Neural progenitor cell (in vitro differentiated cells): ENCODE measurements around the gene UROC1. TPM values are rescaled to one million over a fixed set of nuclear protein-coding genes. Genes with fewer than 3 reads are reported as not detected.

Experiments used
- DNase-seq: peaks from one replicate; pipeline ENCODE4 v3.0.0-alpha.2; 2016; ENCODE audit warnings: low spot score
- H2AFZ ChIP-seq: fragments of 200-600 bp; sonication (generic); replicated peaks from 2 replicates; pipeline ENCODE4 v1.6.1; 2016; ENCODE audit warnings: antibody characterized with exemption
- H3F3A ChIP-seq: fragments of 200-600 bp; sonication (generic); 2 replicates; pipeline ENCODE4 v1.6.1; 2016; ENCODE audit warnings: antibody characterized with exemption, low read depth
- H3K27ac ChIP-seq: fragments of 200-600 bp; sonication (generic); 2 replicates; pipeline ENCODE4 v1.5.1; 2016; ENCODE audit warnings: mild to moderate bottlenecking
- H3K27me3 ChIP-seq: fragments of 200-600 bp; sonication (generic); 2 replicates; pipeline ENCODE4 v1.6.1; 2016; ENCODE audit warnings: mild to moderate bottlenecking, moderate library complexity
- H3K36me3 ChIP-seq: fragments of 200-600 bp; sonication (generic); 2 replicates; pipeline ENCODE4 v1.5.1; 2016
- H3K4me1 ChIP-seq: fragments of 200-600 bp; sonication (generic); 2 replicates; pipeline ENCODE4 v1.6.1; 2016; ENCODE audit warnings: mixed run types
- H3K4me2 ChIP-seq: fragments of 200-600 bp; sonication (generic); 2 replicates; pipeline ENCODE4 v1.6.1; 2016
- H3K4me3 ChIP-seq: fragments of 200-600 bp; sonication (generic); 2 replicates; pipeline ENCODE4 v1.5.1; 2016
- H3K79me2 ChIP-seq: fragments of 200-600 bp; sonication (generic); 2 replicates; pipeline ENCODE4 v1.6.1; 2016; ENCODE audit warnings: low read depth
- H3K9ac ChIP-seq: fragments of 200-600 bp; sonication (generic); 2 replicates; pipeline ENCODE4 v1.6.1; 2016
- H3K9me3 ChIP-seq: fragments of 200-600 bp; sonication (generic); 2 replicates; pipeline ENCODE4 v1.5.1; 2016; ENCODE audit warnings: low read depth
- H4K20me1 ChIP-seq: fragments of 200-600 bp; sonication (generic); 2 replicates; pipeline ENCODE4 v1.6.1; 2016; ENCODE audit warnings: low read depth
- H3K27ac Mint-ChIP-seq: 3 replicates; pipeline ENCODE4 v1.8.0; 2021; ENCODE audit warnings: mixed read lengths
- H3K27me3 Mint-ChIP-seq: 2 replicates; pipeline ENCODE4 v1.8.0; 2022; ENCODE audit warnings: low read depth, mild to moderate bottlenecking, inconsistent platforms, moderate library complexity, mixed read lengths; ENCODE audit not compliant: insufficient read depth
- H3K36me3 Mint-ChIP-seq: 3 replicates; pipeline ENCODE4 v1.8.0; 2021; ENCODE audit warnings: mixed read lengths
- H3K4me1 Mint-ChIP-seq: 3 replicates; pipeline ENCODE4 v1.8.0; 2021; ENCODE audit warnings: mixed read lengths
- H3K4me3 Mint-ChIP-seq: 3 replicates; pipeline ENCODE4 v1.8.0; 2021; ENCODE audit warnings: mild to moderate bottlenecking, moderate library complexity, mixed read lengths
- H3K9me3 Mint-ChIP-seq: 3 replicates; pipeline ENCODE4 v1.8.0; 2020; ENCODE audit warnings: mixed read lengths
- EZH2 ChIP-seq: fragments of 200-600 bp; sonication (generic); IDR thresholded peaks from 2 replicates; pipeline ENCODE4 v1.6.1; 2017; ENCODE audit warnings: antibody characterized with exemption, mild to moderate bottlenecking, moderate library complexity
- EZH2phosphoT487 ChIP-seq: fragments of 200-600 bp; sonication (generic); IDR thresholded peaks from 2 replicates; pipeline ENCODE4 v1.6.1; 2017; ENCODE audit warnings: antibody characterized with exemption
- total RNA-seq: library from RNA; depleted of rRNA; stranded (reverse); fragments of >200 nt; gene quantifications from 2 replicates; pipeline ENCODE4 v1.2.3, GENCODE V29; 2015; ENCODE audit warnings: low replicate concordance
- TF ChIP-seq, protein P1 (sequence below): fragments of 200-600 bp; sonication (generic); IDR thresholded peaks from 2 replicates; pipeline ENCODE4 v1.5.1; 2017; ENCODE audit warnings: antibody characterized with exemption, mild to moderate bottlenecking

The UROC1 gene
- total RNA-seq, 1 donor from 2014 or later = not detected

DNA sequence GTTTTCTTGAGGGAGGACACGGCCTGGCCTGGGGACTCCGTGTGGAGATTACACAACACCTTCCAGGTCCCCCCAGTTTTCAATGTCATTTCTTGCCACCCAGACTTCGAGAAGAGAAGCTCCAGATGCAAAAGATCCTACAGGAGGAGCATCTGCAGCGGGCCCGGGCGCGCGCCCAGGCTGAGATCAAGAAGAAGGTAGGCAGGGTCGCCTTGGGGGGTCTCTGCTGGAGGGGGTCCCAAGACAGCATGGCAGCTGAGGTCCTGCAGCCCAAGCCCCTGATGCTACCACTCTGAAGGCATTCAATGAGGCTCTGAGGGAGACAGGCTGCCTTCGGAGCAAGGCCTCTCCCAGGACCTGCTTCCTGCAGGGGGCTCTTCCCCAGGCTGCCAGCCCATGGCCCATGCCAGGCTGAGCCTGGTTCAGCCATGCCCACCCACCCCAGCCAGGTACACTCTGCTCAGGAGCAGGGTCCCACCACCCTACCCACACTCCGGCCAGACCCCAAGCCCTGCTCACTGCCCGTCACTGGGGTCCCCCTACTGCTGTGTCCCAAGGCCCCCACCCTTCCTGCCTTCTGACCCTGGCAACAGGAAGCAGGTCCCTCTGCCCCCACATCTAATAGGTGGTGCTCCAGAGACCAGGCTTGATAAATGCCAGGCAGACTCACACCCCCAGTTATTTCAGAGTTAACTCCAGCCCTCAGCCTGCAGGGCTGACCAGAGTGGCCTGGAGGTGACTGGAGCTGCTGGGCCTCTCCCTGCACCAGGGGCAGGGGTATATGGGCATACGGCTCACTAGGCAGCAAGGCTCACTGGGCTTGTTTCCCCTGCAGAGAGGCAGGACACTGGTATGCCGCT is 81.9 kb downstream of the UROC1 start:
- Histone ChIP-seq H3K36me3 (no peaks in the 10 kb centered on the region), H3K27me3 (no peaks in the 10 kb centered on the region), H3K9ac (no peak overlapping the region), H3F3A (no peaks in the 10 kb centered on the region), H3K9me3 (no peaks in the 10 kb centered on the region), H3K4me3 (no peak overlapping the region), H4K20me1 (no peaks in the 10 kb centered on the region), H3K4me1 (peaks cover 9% of the 10 kb centered on the region), H3K79me2 (no peaks in the 10 kb centered on the region), H3K4me2 (no peak overlapping the region), H2AFZ (no peak overlapping the region), H3K27ac (no peak overlapping the region)
- H3K27me3 Mint-ChIP-seq = peaks cover 6% of the 10 kb centered on the region
- H3K9me3 Mint-ChIP-seq = no peaks in the 10 kb centered on the region
- peak overlapping the region; percentile 74 for H3K27ac Mint-ChIP-seq
- H3K36me3 Mint-ChIP-seq = peaks cover 10% of the 10 kb centered on the region
- TF ChIP-seq EZH2 (no peak), EZH2phosphoT487 (no peak)
- TF ChIP-seq, protein P1, sequence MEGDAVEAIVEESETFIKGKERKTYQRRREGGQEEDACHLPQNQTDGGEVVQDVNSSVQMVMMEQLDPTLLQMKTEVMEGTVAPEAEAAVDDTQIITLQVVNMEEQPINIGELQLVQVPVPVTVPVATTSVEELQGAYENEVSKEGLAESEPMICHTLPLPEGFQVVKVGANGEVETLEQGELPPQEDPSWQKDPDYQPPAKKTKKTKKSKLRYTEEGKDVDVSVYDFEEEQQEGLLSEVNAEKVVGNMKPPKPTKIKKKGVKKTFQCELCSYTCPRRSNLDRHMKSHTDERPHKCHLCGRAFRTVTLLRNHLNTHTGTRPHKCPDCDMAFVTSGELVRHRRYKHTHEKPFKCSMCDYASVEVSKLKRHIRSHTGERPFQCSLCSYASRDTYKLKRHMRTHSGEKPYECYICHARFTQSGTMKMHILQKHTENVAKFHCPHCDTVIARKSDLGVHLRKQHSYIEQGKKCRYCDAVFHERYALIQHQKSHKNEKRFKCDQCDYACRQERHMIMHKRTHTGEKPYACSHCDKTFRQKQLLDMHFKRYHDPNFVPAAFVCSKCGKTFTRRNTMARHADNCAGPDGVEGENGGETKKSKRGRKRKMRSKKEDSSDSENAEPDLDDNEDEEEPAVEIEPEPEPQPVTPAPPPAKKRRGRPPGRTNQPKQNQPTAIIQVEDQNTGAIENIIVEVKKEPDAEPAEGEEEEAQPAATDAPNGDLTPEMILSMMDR = no peak
- DNase-seq = no peak
- peaks cover 20% of the 10 kb centered on the region for H3K4me1 Mint-ChIP-seq
- no peak overlapping the region for H3K4me3 Mint-ChIP-seq

DNA sequence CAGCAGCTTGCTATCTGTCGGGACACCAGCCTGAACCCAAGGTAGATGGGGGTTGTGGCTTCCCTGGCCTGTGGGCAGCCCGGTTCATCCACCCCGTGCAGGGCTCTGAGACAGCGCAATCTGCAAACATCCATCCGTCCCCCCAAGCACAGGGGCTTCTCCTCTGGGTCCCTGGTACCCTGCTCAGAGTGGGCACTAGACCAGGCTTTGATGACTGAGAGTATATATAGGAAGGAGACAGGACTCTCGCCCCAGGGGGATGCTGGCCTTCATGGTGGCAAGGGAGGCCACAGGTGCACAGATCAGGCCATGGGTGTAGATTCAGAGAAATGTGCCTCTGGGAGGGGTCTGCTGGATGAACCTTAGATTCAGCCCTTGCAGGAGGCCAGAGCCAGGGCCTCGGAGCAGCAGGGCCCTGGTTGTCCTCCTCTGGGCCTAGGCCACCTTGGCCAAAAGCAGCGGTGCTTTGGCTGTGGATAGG is 82.6 kb downstream of the UROC1 start:
- no peak for DNase-seq
- TF ChIP-seq, protein P1 = no peak
- TF ChIP-seq EZH2 (no peak), EZH2phosphoT487 (no peak)
- Histone ChIP-seq H3F3A (no peaks in the 10 kb centered on the region), H3K27me3 (no peaks in the 10 kb centered on the region), H3K36me3 (no peaks in the 10 kb centered on the region), H3K9ac (no peak overlapping the region), H2AFZ (no peak overlapping the region), H4K20me1 (no peaks in the 10 kb centered on the region), H3K9me3 (no peaks in the 10 kb centered on the region), H3K27ac (no peak overlapping the region), H3K79me2 (no peaks in the 10 kb centered on the region), H3K4me2 (no peak overlapping the region), H3K4me1 (peaks cover 6% of the 10 kb centered on the region), H3K4me3 (no peak overlapping the region)
- Mint-ChIP-seq H3K4me3 (no peak overlapping the region), H3K4me1 (peaks cover 14% of the 10 kb centered on the region), H3K27me3 (peaks cover 3% of the 10 kb centered on the region), H3K9me3 (no peaks in the 10 kb centered on the region), H3K36me3 (peaks cover 10% of the 10 kb centered on the region), H3K27ac (peak overlapping the region; percentile 74)

DNA sequence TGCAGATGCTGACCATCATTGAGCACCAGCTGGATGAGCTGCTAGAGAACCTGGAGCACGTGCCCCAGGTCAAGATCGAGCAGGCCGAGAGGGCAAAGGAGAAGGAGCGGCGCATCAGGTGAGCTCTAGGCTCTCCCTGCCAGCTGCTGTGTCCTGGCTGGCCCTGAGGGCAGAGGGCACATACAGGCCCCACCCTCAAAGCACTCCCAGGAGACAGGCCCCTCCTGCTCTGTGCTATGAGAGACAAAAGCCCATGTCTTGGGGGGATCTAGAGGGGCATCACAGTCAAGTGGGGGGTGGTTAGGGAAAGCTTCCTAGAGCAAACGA is 83.3 kb downstream of the UROC1 start:
- H3K27ac Mint-ChIP-seq = peak overlapping the region; percentile 44
- Histone ChIP-seq H3K27ac (no peak overlapping the region), H2AFZ (no peak overlapping the region), H3K36me3 (no peaks in the 10 kb centered on the region), H3F3A (no peaks in the 10 kb centered on the region), H3K27me3 (no peaks in the 10 kb centered on the region), H3K9me3 (no peaks in the 10 kb centered on the region), H3K9ac (no peak overlapping the region), H3K4me1 (peaks cover 2% of the 10 kb centered on the region), H3K4me2 (no peak overlapping the region), H4K20me1 (no peaks in the 10 kb centered on the region), H3K4me3 (no peak overlapping the region), H3K79me2 (no peaks in the 10 kb centered on the region)
- peaks cover 12% of the 10 kb centered on the region for H3K4me1 Mint-ChIP-seq
- peaks cover 3% of the 10 kb centered on the region for H3K27me3 Mint-ChIP-seq
- peaks cover 10% of the 10 kb centered on the region for H3K36me3 Mint-ChIP-seq
- H3K4me3 Mint-ChIP-seq = no peak overlapping the region
- H3K9me3 Mint-ChIP-seq = no peaks in the 10 kb centered on the region
- DNase-seq = no peak
- TF ChIP-seq EZH2 (no peak), EZH2phosphoT487 (no peak)
- TF ChIP-seq, protein P1 = no peak
